OCI-LY1 (cell line): ENCODE data around the gene SOX30.
"Not testable (repeated sequence)": the region's sequence is repeated elsewhere in the genome, so short reads cannot be mapped to it uniquely, and the experiment has no call there.

Source experiments
- H2AFZ ChIP-seq: fragments of 200-600 bp; sonication (generic), shearing (Covaris generic); 2 replicates; pipeline ENCODE4 v1.6.0; 2014; ENCODE audit warnings: antibody characterized with exemption, mild to moderate bottlenecking, low read length
- H3F3A ChIP-seq: fragments of 200-600 bp; sonication (generic), shearing (Covaris generic); 2 replicates; pipeline ENCODE4 v1.6.0; 2014; ENCODE audit warnings: mild to moderate bottlenecking, antibody characterized with exemption, low read length, moderate library complexity; ENCODE audit not compliant: insufficient read depth
- H3K27ac ChIP-seq: fragments of 200-600 bp; sonication (generic); 2 replicates; pipeline ENCODE4 v1.5.1; 2014; ENCODE audit warnings: low read length, mixed run types, mild to moderate bottlenecking, low read depth; ENCODE audit not compliant: poor library complexity, severe bottlenecking
- H3K27me3 ChIP-seq: fragments of 200-600 bp; sonication (generic); 2 replicates; pipeline ENCODE4 v1.6.0; 2014; ENCODE audit warnings: antibody characterized with exemption, mild to moderate bottlenecking, low read length, moderate library complexity; ENCODE audit not compliant: insufficient read depth
- H3K36me3 ChIP-seq: fragments of 200-600 bp; sonication (generic); 2 replicates; pipeline ENCODE4 v1.6.1; 2014; ENCODE audit warnings: mild to moderate bottlenecking, antibody characterized with exemption, low read length, moderate library complexity, mixed read lengths; ENCODE audit not compliant: insufficient read depth
- H3K4me1 ChIP-seq: fragments of 200-600 bp; sonication (generic); 2 replicates; pipeline ENCODE4 v1.5.1; 2014; ENCODE audit warnings: mild to moderate bottlenecking, low read length, moderate library complexity; ENCODE audit not compliant: insufficient read depth, severe bottlenecking
- H3K4me2 ChIP-seq: fragments of 200-600 bp; sonication (generic), shearing (Covaris generic); 2 replicates; pipeline ENCODE4 v1.6.1; 2014; ENCODE audit warnings: low read length
- H3K4me3 ChIP-seq: fragments of 200-600 bp; sonication (generic); 2 replicates; pipeline ENCODE4 v1.5.1; 2014; ENCODE audit warnings: low read length, low read depth, mild to moderate bottlenecking, mixed read lengths; ENCODE audit not compliant: poor library complexity, severe bottlenecking
- H3K79me2 ChIP-seq: fragments of 200-600 bp; shearing (Covaris generic); 2 replicates; pipeline ENCODE4 v1.6.1; 2016; ENCODE audit warnings: mixed run types, low read length, mixed read lengths; ENCODE audit not compliant: insufficient read depth
- H3K9ac ChIP-seq: fragments of 200-600 bp; sonication (generic), shearing (Covaris generic); 2 replicates; pipeline ENCODE4 v1.6.1; 2014; ENCODE audit warnings: mild to moderate bottlenecking, low read length, mixed read lengths
- H3K9me2 ChIP-seq: fragments of 200-600 bp; sonication (generic), shearing (Covaris generic); 2 replicates; pipeline ENCODE4 v1.6.1; 2014; ENCODE audit warnings: low read depth, mild to moderate bottlenecking, low read length, mixed read lengths
- H3K9me3 ChIP-seq: fragments of 200-600 bp; shearing (Covaris generic); 2 replicates; pipeline ENCODE4 v1.6.1; 2014; ENCODE audit warnings: low read length, mixed read lengths
- H4K20me1 ChIP-seq: fragments of 200-600 bp; sonication (generic), shearing (Covaris generic); 2 replicates; pipeline ENCODE4 v1.6.0; 2016; ENCODE audit warnings: mild to moderate bottlenecking, low read length; ENCODE audit not compliant: insufficient read depth
- CTCF ChIP-seq: fragments of 200-600 bp; sonication (generic), shearing (Covaris generic); IDR thresholded peaks from 2 replicates; pipeline ENCODE4 v1.5.1; 2017; ENCODE audit warnings: mild to moderate bottlenecking, antibody characterized with exemption, low read length, moderate library complexity, mixed read lengths
- EZH2 ChIP-seq: fragments of 200-600 bp; sonication (generic), shearing (Covaris generic); IDR thresholded peaks from 2 replicates; pipeline ENCODE4 v1.8.0; 2017; ENCODE audit warnings: borderline replicate concordance, mixed run types, mild to moderate bottlenecking, antibody characterized with exemption, low read length, moderate library complexity, mixed read lengths

SOX30 gene

GRCh38 chr5:157679801-157680200 lies 27.6 kb upstream of the SOX30 start:
- Histone ChIP-seq H3F3A (no peaks in the 10 kb centered on the region), H2AFZ (no peak overlapping the region), H3K4me2 (no peak overlapping the region), H3K27me3 (no peaks in the 10 kb centered on the region), H3K9me2 (no peaks in the 10 kb centered on the region), H3K9ac (no peak overlapping the region), H4K20me1 (no peaks in the 10 kb centered on the region), H3K27ac (no peak overlapping the region), H3K9me3 (no peaks in the 10 kb centered on the region), H3K36me3 (no peaks in the 10 kb centered on the region), H3K79me2 (no peaks in the 10 kb centered on the region), H3K4me3 (no peak overlapping the region), H3K4me1 (no peaks in the 10 kb centered on the region)
- TF ChIP-seq CTCF (no peak), EZH2 (no peak)

GRCh38 chr5:157677931-157678330 lies 25.7 kb upstream of the SOX30 start:
- H3K4me3 ChIP-seq = no peak overlapping the region
- H2AFZ ChIP-seq = no peak overlapping the region
- no peak for TF ChIP-seq EZH2
- TF ChIP-seq CTCF = no peak

GRCh38 chr5:157674351-157674750 lies 22.1 kb upstream of the SOX30 start:
- H3K4me1 ChIP-seq = peaks cover 14% of the 10 kb centered on the region
- H3K79me2 ChIP-seq, H4K20me1 ChIP-seq, H2AFZ ChIP-seq, H3K27ac ChIP-seq, H3F3A ChIP-seq, H3K36me3 ChIP-seq, H3K9me3 ChIP-seq, H3K4me3 ChIP-seq, H3K27me3 ChIP-seq, H3K9ac ChIP-seq, H3K4me2 ChIP-seq, H3K9me2 ChIP-seq: not testable (repeated sequence)

More at GRCh38 chr5:157677931-157678330, 25.7 kb upstream of the SOX30 start:
- Histone ChIP-seq H3K27me3 (no peaks in the 10 kb centered on the region), H4K20me1 (no peaks in the 10 kb centered on the region), H3K9ac (no peak overlapping the region), H3F3A (no peaks in the 10 kb centered on the region), H3K4me2 (no peak overlapping the region), H3K27ac (no peak overlapping the region), H3K9me2 (no peaks in the 10 kb centered on the region), H3K4me1 (no peaks in the 10 kb centered on the region), H3K36me3 (no peaks in the 10 kb centered on the region), H3K79me2 (no peaks in the 10 kb centered on the region), H3K9me3 (no peaks in the 10 kb centered on the region)

GRCh38 chr5:157672976-157673375 lies 20.7 kb upstream of the SOX30 start:
- Histone ChIP-seq H3K4me1 (peaks cover 14% of the 10 kb centered on the region), H3K4me3 (no peak overlapping the region), H3K9ac (no peak overlapping the region), H2AFZ (no peak overlapping the region), H3K27me3 (peaks cover 5% of the 10 kb centered on the region), H3F3A (no peaks in the 10 kb centered on the region), H3K9me3 (no peaks in the 10 kb centered on the region), H3K4me2 (no peak overlapping the region), H3K36me3 (no peaks in the 10 kb centered on the region), H3K79me2 (no peaks in the 10 kb centered on the region), H3K27ac (no peak overlapping the region), H3K9me2 (no peaks in the 10 kb centered on the region), H4K20me1 (no peaks in the 10 kb centered on the region)
- TF ChIP-seq EZH2 = no peak
- TF ChIP-seq CTCF = no peak
